ENCODE results near the gene SMAP2.
"Not testable (repeated sequence)": the region's sequence is repeated elsewhere in the genome, so short reads cannot be mapped to it uniquely, and the experiment has no call there.

SMAP2 gene

GRCh38 chr1:40372658-40373322 lies 737 bp upstream of the SMAP2 start:
- no peak for DNase-seq (ENCODE audit: low read depth in 2 of 2)

GRCh38 chr1:40377512-40377911 lies 4.0 kb downstream of the SMAP2 start:
- DNase-seq (ENCODE audit: low read depth in 2 of 2), result no peak

- no peak for DNase-seq (ENCODE audit: low read depth in 2 of 2)
Observed at GRCh38 chr1:40379785-40380452, 6.4 kb downstream of the SMAP2 start.

- no peak for DNase-seq (ENCODE audit: low read depth in 2 of 2)
Observed at GRCh38 chr1:40380817-40381216, 7.3 kb downstream of the SMAP2 start.

GRCh38 chr1:40381268-40382107 lies 8.0 kb downstream of the SMAP2 start:
- DNase-seq (ENCODE audit: low read depth in 2 of 2), result no peak

GRCh38 chr1:40382108-40382460 lies 8.6 kb downstream of the SMAP2 start:
- DNase-seq (ENCODE audit: low read depth in 2 of 2), result no peak

GRCh38 chr1:40382601-40383000 lies 9.1 kb downstream of the SMAP2 start:
- DNase-seq (ENCODE audit: low read depth in 2 of 2), result no peak

GRCh38 chr1:40383095-40383487 lies 9.6 kb downstream of the SMAP2 start:
- DNase-seq (ENCODE audit: low read depth in 2 of 2), result no peak

GRCh38 chr1:40383488-40384412 lies 10.2 kb downstream of the SMAP2 start:
- no peak for DNase-seq (ENCODE audit: low read depth in 2 of 2)

- no peak for DNase-seq (ENCODE audit: low read depth in 2 of 2)
Observed at GRCh38 chr1:40384413-40384762, 10.9 kb downstream of the SMAP2 start.

- no peak for DNase-seq (ENCODE audit: low read depth in 2 of 2)
Observed at GRCh38 chr1:40384887-40385286, 11.4 kb downstream of the SMAP2 start.

- DNase-seq (ENCODE audit: low read depth in 2 of 2), result no peak
Observed at GRCh38 chr1:40385437-40386358, 12.2 kb downstream of the SMAP2 start.

- DNase-seq (ENCODE audit: low read depth in 2 of 2), result no peak
Observed at GRCh38 chr1:40386359-40386723, 12.8 kb downstream of the SMAP2 start.

GRCh38 chr1:40386796-40387195 lies 13.3 kb downstream of the SMAP2 start:
- DNase-seq (ENCODE audit: low read depth in 2 of 2), result no peak

- not testable (repeated sequence) for DNase-seq (ENCODE audit: low read depth in 2 of 2)
Observed at GRCh38 chr1:40387381-40388306, 14.1 kb downstream of the SMAP2 start.

- DNase-seq (ENCODE audit: low read depth in 2 of 2), result not testable (repeated sequence)
Observed at GRCh38 chr1:40388456-40389321, 15.2 kb downstream of the SMAP2 start.

- no peak for DNase-seq (ENCODE audit: low read depth in 2 of 2)
Observed at GRCh38 chr1:40389322-40389803, 15.8 kb downstream of the SMAP2 start.

GRCh38 chr1:40389871-40390560 lies 16.5 kb downstream of the SMAP2 start:
- no peak for DNase-seq (ENCODE audit: low read depth in 2 of 2)
